Motor neuron (in vitro differentiated cells): ENCODE results near the gene ADRM1. TPM values are rescaled to one million over a fixed set of nuclear protein-coding genes. Genes with fewer than 3 reads are reported as not detected.

Experiments used
- ATAC-seq, 8 experiments: fragments of 200-7000 bp; cut with Tn5 transposase; replicated peaks in 6 of 8; 2 replicates each; pipeline ENCODE4 v1.8.0; 2021; ENCODE audit warnings: mild to moderate bottlenecking in 8 of 8, moderate library complexity in 8 of 8
- H3K27ac ChIP-seq, 2 donors: fragments of 250-450 bp; sonication (Bioruptor Pico); 2 replicates each; pipeline ENCODE4 v1.9.0; 2021; ENCODE audit warnings: antibody characterized with exemption in 2 of 2, mild to moderate bottlenecking in 2 of 2, moderate library complexity in 1 of 2
- H3K4me1 ChIP-seq, 2 donors: fragments of 250-450 bp; sonication (Bioruptor Pico); replicated peaks in 1 of 2; 2 replicates each; pipeline ENCODE4 v1.6.1; 2021; ENCODE audit warnings: antibody characterized with exemption in 2 of 2, mild to moderate bottlenecking in 2 of 2, moderate library complexity in 1 of 2
- H3K4me3 ChIP-seq, 5 donors: fragments of 250-450 bp; sonication (Bioruptor Pico); 2 replicates each; pipeline ENCODE4 v1.9.0; 2021; ENCODE audit warnings: antibody characterized with exemption in 5 of 5, mild to moderate bottlenecking in 5 of 5, moderate library complexity in 4 of 5
- WGBS, 10 experiments: fragments of 450-650 bp; shearing (Covaris generic); methylation state at CpG; one replicate each; pipeline ENCODE4 v1.0.0; 2022; 5-methylcytosine and 5-hydroxymethylcytosine counted together
- in situ Hi-C, 9 experiments: fragments of 400-800 bp; cut with MboI; loops; one replicate each; pipeline ENCODE4 v1.15.0; 2021; ENCODE audit warnings: low sequenced_read_pairs in 9 of 9, low pct_unique_long_range_greater_than_20kb in 2 of 9; ENCODE audit not compliant: unreplicated experiment in 9 of 9
- total RNA-seq, 8 experiments: library from RNA; unstranded; fragments of 300-600 nt; gene quantifications; 2 replicates each; pipeline versions ENCODE4 v1.2.3 to v1.2.4, GENCODE V29; 2022

ADRM1 gene
- total RNA-seq, 8 experiments from 2014 or later: 42.8 to 151 (median 87.9) TPM

GRCh38 chr20:62309947-62310756 is 7.4 kb downstream of the ADRM1 start:
- H3K4me3 ChIP-seq: no peak overlapping the region
- no peak overlapping the region for H3K27ac ChIP-seq
- WGBS, 10 experiments: 50 to 90% (median 80%) methylated on average over 1 to 2 of the region's 29 CpGs; no CpG with 5 or more reads in 7 of the 10 experiments
- peak in 3 of 8 experiments; percentile 5 to 22 (median 13) for ATAC-seq
- in situ Hi-C loops: loop anchor here in 1 of 9 experiments (10.0 kb wide), 1 partner anchor 75 kb away; the partner anchor contains the start of gene RPS21
- no peaks in the 10 kb centered on the region for H3K4me1 ChIP-seq

DNA sequence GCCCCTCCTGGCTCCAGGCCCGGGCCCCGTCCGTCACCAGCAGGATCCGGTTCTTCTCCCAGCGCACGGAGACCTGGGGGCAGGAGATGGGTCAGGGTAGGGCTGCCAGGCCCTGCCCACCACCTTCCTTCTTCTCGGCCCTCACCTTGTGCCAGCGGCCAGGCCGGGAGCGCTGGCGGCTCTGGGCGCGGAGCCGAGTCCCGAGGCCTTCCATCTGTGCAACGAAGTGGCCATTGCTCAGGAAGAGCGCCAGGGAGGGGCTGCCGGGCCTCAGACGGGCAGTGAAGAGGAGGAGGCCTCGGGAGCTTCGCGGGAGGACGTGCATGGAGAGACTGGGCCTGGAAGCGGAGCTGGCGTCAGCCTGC is 7.9 kb downstream of the ADRM1 start:
- H3K4me1 ChIP-seq: no peaks in the 10 kb centered on the region
- ATAC-seq: no peak
- H3K27ac ChIP-seq: no peak overlapping the region
- WGBS, 10 experiments: 40 to 100% (median 87%) methylated on average over 1 to 9 of the region's 25 CpGs; no CpG with 5 or more reads in 7 of the 10 experiments
- in situ Hi-C loops: no loop called here
- H3K4me3 ChIP-seq: no peak overlapping the region

DNA sequence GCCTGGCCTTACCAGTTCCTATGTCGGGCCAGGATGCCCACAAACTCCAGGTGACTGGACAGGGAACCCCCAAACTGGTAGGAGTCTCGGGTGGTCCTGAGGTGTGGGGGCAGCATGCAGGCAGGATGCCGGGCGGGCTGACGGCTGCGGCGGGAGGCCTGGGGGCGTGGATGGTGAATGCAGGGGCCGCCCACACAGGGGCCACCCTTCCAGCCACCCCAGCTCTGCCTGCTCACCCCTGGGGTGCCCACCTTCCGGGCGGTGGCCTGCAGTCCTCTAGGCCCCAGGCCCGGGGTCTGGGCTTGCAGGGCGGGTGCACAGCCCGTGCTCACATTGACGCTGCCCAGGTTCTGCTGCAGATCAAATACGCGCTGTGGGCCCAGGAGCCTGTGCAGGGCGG is 8.4 kb downstream of the ADRM1 start:
- WGBS, 10 experiments: no CpG with 5 or more reads among the region's 18 CpGs
- H3K4me1 ChIP-seq: no peaks in the 10 kb centered on the region
- H3K4me3 ChIP-seq: no peak overlapping the region
- no peak for ATAC-seq
- in situ Hi-C loops: no loop called here
- H3K27ac ChIP-seq: no peak overlapping the region

DNA sequence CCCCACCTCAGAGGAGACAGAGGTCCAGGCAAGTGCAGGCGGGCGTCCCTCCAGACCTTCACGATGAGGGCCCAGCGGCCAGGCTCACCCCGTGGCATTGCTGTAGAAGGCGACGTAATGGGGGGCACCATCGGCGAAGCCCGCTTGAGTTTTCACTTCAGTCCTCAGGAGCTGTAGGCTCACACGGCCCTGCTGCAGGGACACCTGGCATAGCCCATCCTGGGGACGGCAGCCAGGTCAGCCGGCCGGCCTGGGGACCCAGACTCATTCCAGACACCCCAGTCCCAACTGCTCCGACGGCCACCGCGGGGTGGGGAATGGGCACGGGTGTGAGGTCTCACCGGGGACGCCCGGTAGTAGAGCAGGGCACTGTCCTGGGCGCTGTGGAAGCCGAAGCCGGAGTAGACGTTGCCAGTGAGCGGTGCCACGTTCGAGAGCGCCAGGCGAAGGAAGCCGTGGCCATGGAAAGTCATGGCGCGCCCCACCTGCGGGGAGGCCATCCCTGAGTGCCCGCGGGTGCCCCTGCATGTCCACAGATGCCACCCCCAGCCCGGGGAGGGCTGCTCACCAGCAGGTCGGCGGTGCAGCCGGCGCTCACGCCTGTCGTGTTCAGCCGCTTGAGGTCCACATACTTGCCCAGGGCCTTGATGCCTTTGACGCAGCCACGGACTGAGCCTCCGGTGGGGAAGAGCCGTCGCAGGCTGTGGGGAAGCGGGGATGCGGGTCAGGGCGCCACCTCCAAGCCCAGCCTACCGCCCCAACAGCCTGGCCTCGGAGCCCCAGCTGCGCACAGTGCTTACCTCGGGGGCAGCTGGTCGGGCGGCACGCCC is 9.2 kb downstream of the ADRM1 start:
- no peak for ATAC-seq
- no peak overlapping the region for H3K4me3 ChIP-seq
- no peak overlapping the region for H3K27ac ChIP-seq
- no peaks in the 10 kb centered on the region for H3K4me1 ChIP-seq
- WGBS, 10 experiments: 87 to 100% (median 90%) methylated on average over 1 to 15 of the region's 60 CpGs; no CpG with 5 or more reads in 7 of the 10 experiments
- in situ Hi-C loops: no loop called here

- H3K4me1 ChIP-seq: no peaks in the 10 kb centered on the region
- no CpG with 5 or more reads among the region's 16 CpGs for WGBS, 10 experiments
- no peak overlapping the region for H3K4me3 ChIP-seq
- no peak for ATAC-seq
- H3K27ac ChIP-seq: no peak overlapping the region
- in situ Hi-C loops: no loop called here
These were observed 9.8 kb downstream of the ADRM1 start for GRCh38 chr20:62312662-62312977.

DNA sequence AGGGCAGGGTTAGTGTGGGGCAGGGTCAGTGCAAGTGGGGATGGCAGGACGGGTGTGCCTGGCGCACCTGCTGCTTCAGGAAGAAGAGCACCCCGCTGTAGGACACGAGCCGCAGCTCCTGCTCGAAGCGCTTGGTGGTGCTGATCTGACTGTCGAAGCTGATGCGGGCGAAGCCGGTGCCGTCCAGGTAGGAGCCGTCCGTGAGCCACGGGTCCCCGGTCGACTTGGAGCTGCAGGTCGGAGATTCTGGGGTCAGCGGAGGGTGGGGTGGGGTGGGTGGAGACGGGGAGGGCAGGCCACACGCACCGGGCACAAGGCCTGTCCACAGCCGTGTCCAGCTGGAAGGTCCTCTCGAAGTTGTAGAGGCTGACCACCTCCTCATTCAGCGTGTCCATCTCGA is 10.2 kb downstream of the ADRM1 start:
- no peak overlapping the region for H3K4me3 ChIP-seq
- H3K27ac ChIP-seq: no peak overlapping the region
- no peaks in the 10 kb centered on the region for H3K4me1 ChIP-seq
- ATAC-seq: no peak
- in situ Hi-C loops: no loop called here
- 100% methylated on average over 1 of the region's 26 CpGs; no CpG with 5 or more reads in 9 of the 10 experiments for WGBS, 10 experiments

DNA sequence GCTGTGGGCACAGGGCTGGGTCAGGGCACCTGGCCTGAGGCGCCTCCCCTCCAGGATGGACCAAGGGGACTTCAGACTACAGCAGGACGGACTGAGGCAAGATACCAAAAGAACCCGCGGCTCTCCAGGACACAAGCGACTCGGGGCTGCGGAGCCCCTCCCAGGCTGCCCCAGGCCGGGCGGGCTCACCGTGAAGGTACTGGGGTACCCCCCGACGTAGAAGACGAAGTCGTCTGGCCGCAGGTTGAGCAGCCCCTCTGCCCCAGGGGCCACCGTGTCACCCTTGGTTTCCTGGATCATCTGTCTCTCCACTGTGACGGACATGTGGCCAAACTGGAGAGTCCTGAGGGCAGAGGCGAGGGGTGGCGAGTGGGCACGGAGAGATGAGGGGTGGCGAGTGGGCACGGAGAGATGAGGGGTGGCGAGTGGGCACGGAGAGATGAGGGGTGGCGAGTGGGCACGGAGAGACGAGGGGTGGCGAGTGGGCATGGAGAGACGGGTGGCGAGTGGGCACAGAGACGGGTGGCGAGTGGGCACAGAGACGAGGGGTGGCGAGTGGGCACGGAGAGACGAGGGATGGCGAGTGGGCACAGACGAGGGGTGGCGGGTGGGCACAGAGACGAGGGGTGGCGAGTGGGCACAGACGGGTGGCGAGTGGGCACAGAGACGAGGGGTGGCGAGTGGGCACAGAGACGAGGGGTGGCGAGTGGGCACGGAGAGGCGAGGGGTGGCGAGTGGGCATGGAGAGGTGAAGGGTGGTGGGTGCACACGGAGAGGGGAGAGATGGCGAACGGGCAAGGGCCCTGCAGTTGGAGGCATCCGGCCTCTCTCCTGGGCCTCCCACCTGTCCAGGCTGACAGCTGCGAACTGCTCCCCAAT is 10.9 kb downstream of the ADRM1 start:
- WGBS, 10 experiments: 93% methylated on average over 3 of the region's 55 CpGs; no CpG with 5 or more reads in 9 of the 10 experiments
- ATAC-seq: no peak
- Histone ChIP-seq H3K27ac (no peak overlapping the region), H3K4me3 (no peak overlapping the region), H3K4me1 (no peaks in the 10 kb centered on the region)
- in situ Hi-C loops: no loop called here

DNA sequence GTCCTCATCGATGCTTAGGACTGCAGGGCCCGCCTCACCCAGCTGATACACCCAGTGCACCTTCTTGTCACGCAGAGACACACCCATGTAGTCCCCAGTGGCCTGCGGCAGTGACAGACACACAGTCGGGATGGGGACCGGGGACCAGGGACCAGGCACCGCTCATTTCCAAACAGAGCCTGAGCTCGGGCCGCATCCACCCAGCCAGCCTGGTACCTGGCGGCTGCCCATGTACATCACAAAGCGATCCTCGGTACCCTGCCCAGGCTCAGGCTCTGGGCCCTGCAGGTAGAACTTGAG is 11.5 kb downstream of the ADRM1 start:
- ATAC-seq: no peak
- Histone ChIP-seq H3K4me3 (no peak overlapping the region), H3K27ac (no peak overlapping the region), H3K4me1 (no peaks in the 10 kb centered on the region)
- in situ Hi-C loops: no loop called here
- 84 to 94% (median 90%) methylated on average over 2 to 5 of the region's 12 CpGs; no CpG with 5 or more reads in 7 of the 10 experiments for whole genome bisulfite sequencing, 10 experiments

GRCh38 chr20:62314711-62315302 is 12.0 kb downstream of the ADRM1 start:
- ATAC-seq: no peak
- 90 to 100% (median 100%) methylated on average over 1 to 4 of the region's 25 CpGs; no CpG with 5 or more reads in 6 of the 10 experiments for WGBS, 10 experiments
- no peaks in the 10 kb centered on the region for H3K4me1 ChIP-seq
- no peak overlapping the region for H3K4me3 ChIP-seq
- H3K27ac ChIP-seq: no peak overlapping the region
- in situ Hi-C loops: no loop called here

DNA sequence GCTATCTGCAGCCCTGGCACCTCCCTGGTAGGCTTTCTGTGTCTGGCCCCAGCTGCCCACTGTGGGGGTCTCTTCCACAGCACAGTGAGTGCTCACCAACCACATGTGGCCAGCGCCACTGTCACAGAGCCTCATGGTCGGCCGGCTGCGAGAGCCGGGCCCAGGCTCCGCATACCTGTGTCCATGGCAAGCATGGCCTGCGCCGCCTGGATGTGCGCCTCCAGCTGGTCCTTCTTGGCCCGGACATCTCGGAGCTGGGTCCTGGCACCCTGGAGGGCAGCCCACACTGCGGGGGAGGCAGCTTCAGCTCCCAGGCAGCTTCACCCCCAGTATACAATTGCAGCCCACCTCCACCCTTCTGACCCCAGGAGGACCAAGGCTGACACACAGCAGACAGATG is 13.0 kb downstream of the ADRM1 start:
- Histone ChIP-seq H3K27ac (no peak overlapping the region), H3K4me3 (no peak overlapping the region), H3K4me1 (no peaks in the 10 kb centered on the region)
- in situ Hi-C loops: no loop called here
- 67 to 100% (median 89%) methylated on average over 1 to 3 of the region's 12 CpGs; no CpG with 5 or more reads in 7 of the 10 experiments for whole genome bisulfite sequencing, 10 experiments
- ATAC-seq: no peak

- no peak overlapping the region for H3K4me3 ChIP-seq
- ATAC-seq: no peak
- in situ Hi-C loops: no loop called here
- no peak overlapping the region for H3K27ac ChIP-seq
- 96 to 97% methylated on average over 4 to 5 of the region's 40 CpGs; no CpG with 5 or more reads in 8 of the 10 experiments for WGBS, 10 experiments
- H3K4me1 ChIP-seq: no peaks in the 10 kb centered on the region
These were observed 13.8 kb downstream of the ADRM1 start for GRCh38 chr20:62316331-62317166.

DNA sequence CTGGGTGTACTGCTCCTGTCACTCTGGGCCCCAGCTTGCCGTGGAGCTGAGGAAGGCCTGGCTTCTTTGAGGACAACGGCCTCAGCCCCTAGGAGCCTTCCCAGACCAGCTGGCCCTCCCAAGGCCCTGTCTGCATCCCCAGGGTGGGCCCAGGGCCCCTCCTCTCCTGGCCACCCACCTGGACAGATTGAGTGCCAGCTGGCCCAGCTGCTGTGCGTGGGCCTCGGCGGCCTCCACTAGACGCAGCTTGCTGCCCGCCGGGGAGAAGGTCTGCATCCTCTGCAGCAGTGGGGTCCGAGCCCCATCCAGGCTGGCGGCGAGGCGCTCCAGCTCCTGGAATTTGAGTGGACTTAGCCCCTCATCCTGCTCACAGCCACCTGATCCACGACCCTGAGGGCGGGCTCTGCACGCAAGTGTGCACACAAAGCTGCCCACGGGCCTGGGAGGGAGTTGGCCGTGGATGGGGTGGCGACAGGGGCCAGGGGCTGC is 14.4 kb downstream of the ADRM1 start:
- in situ Hi-C loops: no loop called here
- no peak for ATAC-seq
- Histone ChIP-seq H3K4me3 (no peak overlapping the region), H3K4me1 (no peaks in the 10 kb centered on the region), H3K27ac (no peak overlapping the region)
- 60 to 100% methylated on average over 1 to 2 of the region's 18 CpGs; no CpG with 5 or more reads in 8 of the 10 experiments for WGBS, 10 experiments
